Fibroblast of skin of left biceps (primary cell): ENCODE data around the gene ITPKC.

ENCODE experiments used
- DNase-seq, 2 experiments: peaks; one replicate each; pipeline ENCODE4 v3.0.0-alpha.2; 2013; ENCODE audit warnings: low read depth in 2 of 2

The ITPKC gene

GRCh38 chr19:40690050-40690692 is 26.7 kb upstream of the ITPKC start, which contains the start of gene NUMBL:
TSS of gene NUMBL (minus strand) at chr19:40690651. CDS start at chr19:40690483, 168 bp downstream.
- peak in 1 of 2 experiments; percentile 75 for DNase-seq

- peak; percentile 37 to 75 for DNase-seq
These were observed 26.1 kb upstream of the ITPKC start for GRCh38 chr19:40690693-40691420.

- DNase-seq: no peak
These were observed 25.3 kb upstream of the ITPKC start for GRCh38 chr19:40691421-40692211.

- no peak for DNase-seq
These were observed 24.7 kb upstream of the ITPKC start for GRCh38 chr19:40692212-40692551.

- no peak for DNase-seq
These were observed 23.6 kb upstream of the ITPKC start for GRCh38 chr19:40693150-40693788.

GRCh38 chr19:40693896-40694295 is 23.0 kb upstream of the ITPKC start:
- no peak for DNase-seq

- DNase-seq: no peak
These were observed 21.0 kb upstream of the ITPKC start for GRCh38 chr19:40695881-40696280.

- DNase-seq: no peak
These were observed 19.9 kb upstream of the ITPKC start for GRCh38 chr19:40697007-40697406.

- no peak for DNase-seq
These were observed 16.8 kb upstream of the ITPKC start for GRCh38 chr19:40700083-40700482.

GRCh38 chr19:40701758-40702157 is 15.2 kb upstream of the ITPKC start:
- DNase-seq: no peak

- no peak for DNase-seq
These were observed 14.4 kb upstream of the ITPKC start for GRCh38 chr19:40702337-40703012.

- DNase-seq: no peak
These were observed 13.7 kb upstream of the ITPKC start for GRCh38 chr19:40703029-40703755.

GRCh38 chr19:40704491-40705361 is 12.2 kb upstream of the ITPKC start:
- DNase-seq: no peak

- DNase-seq: no peak
These were observed 11.6 kb upstream of the ITPKC start for GRCh38 chr19:40705362-40705651.

GRCh38 chr19:40705950-40706619 is 10.8 kb upstream of the ITPKC start:
- DNase-seq: no peak

- no peak for DNase-seq
These were observed 9.3 kb upstream of the ITPKC start for GRCh38 chr19:40707615-40708014.

GRCh38 chr19:40709817-40710216 is 7.1 kb upstream of the ITPKC start:
- no peak for DNase-seq

- DNase-seq: no peak
These were observed 3.0 kb upstream of the ITPKC start for GRCh38 chr19:40713939-40714338.

GRCh38 chr19:40714441-40715299 is 2.2 kb upstream of the ITPKC start:
- peak; percentile 83 to 84 for DNase-seq
